MG63 (cell line): ENCODE results near the gene SMAD7. TPM values are rescaled to one million over a fixed set of nuclear protein-coding genes. Genes with fewer than 3 reads are reported as not detected.

Source experiments
- DNase-seq: peaks from one replicate; pipeline ENCODE4 v3.0.0-alpha.2; 2020
- H3K27me3 ChIP-seq: fragments of 250-450 bp; sonication (Bioruptor Pico); 2 replicates; pipeline ENCODE4 v1.5.1; 2020; ENCODE audit warnings: mild to moderate bottlenecking, moderate library complexity
- H3K36me3 ChIP-seq: fragments of 250-450 bp; sonication (Bioruptor Pico); 2 replicates; pipeline ENCODE4 v1.5.1; 2020; ENCODE audit warnings: mild to moderate bottlenecking, moderate library complexity
- H3K4me3 ChIP-seq: fragments of 250-450 bp; sonication (Bioruptor Pico); 2 replicates; pipeline ENCODE4 v1.5.1; 2020; ENCODE audit warnings: mild to moderate bottlenecking, moderate library complexity
- H3K9me3 ChIP-seq: fragments of 250-450 bp; sonication (Bioruptor Pico); 2 replicates; pipeline ENCODE4 v1.5.1; 2020; ENCODE audit warnings: mild to moderate bottlenecking, moderate library complexity
- total RNA-seq: library from RNA; depleted of rRNA; stranded (reverse); fragments of >200 nt; shearing (Covaris generic); gene quantifications from 2 replicates; pipeline ENCODE4 v1.2.3, GENCODE V29; 2014; ENCODE audit warnings: low replicate concordance

The SMAD7 gene
- total RNA-seq, 1 experiment from 2014 or later = 29.3 TPM

DNA sequence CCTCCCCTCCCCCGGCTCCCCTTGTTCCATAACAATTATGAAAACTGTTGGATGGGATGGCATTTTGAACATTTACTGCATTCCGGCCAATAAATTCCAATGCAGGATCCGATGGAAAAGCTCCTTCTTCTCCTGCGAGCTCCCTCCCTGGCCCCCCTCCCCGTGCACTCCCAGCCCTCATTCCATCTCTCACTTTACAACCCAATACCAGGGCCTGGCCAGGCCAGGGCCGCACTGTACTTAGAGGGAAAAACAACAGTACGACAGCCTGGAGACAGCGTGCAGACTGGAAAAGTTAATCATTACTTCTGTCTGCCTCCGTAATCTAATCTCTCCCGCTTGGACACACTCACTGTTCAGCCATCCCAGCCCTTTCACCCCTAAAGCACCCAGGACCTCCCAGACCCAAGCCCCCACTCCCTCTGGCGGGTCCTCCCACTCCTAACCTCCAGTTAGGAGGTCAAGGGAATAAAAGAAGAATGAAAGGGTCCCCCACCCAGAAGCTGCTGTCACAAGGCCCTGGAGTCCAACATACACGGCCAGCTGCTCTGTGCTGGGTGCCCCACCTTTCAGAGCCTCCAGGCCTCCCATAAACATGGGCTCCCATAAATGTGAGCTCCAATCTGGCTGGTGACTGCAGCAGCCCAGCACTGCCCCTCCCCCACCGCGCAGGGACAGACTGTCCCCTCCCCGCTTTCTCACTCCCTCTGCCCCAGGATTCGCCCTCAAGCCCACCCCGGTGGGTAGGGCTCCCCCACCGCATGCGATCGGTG lies 20.6 kb downstream of the SMAD7 start:
- H3K4me3 ChIP-seq = no peak overlapping the region
- peaks cover 34% of the 10 kb centered on the region for H3K36me3 ChIP-seq
- H3K27me3 ChIP-seq = no peaks in the 10 kb centered on the region
- H3K9me3 ChIP-seq = no peaks in the 10 kb centered on the region
- DNase-seq = no peak

DNA sequence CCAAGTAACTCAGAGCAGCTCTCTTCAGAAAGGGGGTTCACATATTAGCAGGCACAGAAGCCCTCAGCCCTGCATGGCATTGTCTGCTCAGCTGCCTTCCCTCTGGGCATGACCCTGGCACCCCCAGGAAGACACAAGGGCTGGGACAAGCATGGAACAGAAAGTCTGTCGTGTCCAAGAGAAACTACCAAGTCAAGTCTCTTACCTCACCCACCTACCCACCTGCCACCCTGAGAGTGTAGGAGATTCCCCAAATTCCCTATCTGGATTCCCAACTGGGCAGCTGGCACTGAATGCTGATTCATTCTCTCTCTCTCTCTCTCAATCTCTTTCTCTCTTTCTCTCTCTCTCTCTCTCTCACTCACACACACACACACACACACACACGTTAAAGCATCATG lies 21.6 kb downstream of the SMAD7 start:
- H3K27me3 ChIP-seq = no peaks in the 10 kb centered on the region
- H3K4me3 ChIP-seq = no peak overlapping the region
- DNase-seq = no peak
- no peaks in the 10 kb centered on the region for H3K9me3 ChIP-seq
- peaks cover 34% of the 10 kb centered on the region for H3K36me3 ChIP-seq

DNA sequence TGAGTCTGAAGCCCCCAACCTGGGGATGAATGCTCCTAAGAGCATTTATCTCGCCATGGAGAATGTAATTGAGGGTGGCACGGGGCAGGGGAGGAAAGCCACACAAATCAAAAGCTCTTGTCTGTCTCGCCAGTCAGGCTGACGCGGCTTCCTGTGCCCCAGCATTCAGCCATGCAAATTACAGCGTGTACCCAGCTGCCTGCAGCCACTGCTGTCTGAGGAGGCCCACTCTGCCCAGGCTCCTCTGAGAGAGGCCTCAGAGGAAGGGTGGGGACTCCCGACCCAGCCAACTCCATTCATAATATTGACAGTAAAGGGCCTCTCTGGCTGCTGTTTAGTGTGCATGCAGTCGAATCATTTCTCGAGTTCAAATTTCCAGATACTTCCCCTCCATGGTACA lies 22.0 kb downstream of the SMAD7 start:
- no peak for DNase-seq
- H3K36me3 ChIP-seq = peaks cover 31% of the 10 kb centered on the region

DNA sequence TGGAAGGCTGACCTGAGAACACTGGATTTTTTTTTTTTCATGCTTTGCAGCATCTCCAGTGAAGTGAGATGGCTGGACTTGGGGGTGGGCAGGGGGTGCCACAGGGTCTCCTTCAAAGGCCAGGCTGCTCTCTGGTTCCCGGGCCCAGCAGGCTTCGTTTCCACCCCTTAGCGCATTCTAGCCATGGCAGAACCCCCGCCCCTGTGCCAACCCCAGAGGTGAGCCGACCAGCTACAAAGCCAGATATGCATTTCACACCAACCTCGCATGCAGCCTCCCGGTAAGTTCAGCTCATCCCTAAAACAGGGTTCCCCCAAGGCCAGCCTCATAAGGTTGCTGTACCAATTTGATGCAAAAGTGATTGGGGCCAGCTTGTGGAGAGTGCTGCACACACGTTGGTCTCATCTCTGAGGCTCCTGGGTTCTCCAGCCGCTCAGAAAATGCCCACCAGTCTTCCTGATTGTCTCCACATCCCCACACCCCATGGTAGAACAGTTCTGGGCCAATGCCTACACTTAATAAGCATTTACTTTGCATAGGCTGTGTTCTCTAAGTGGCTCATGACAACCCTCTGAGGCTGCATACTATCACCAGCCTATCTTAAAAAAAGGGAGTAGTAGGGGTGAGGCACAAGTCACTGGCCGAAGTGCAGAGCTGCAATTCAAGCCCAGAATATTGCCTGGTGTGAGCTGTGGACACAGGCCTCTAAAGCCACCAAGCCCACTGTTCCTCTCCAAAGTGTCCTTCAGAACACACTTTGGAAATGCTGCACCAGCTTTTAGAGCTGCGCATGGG lies 23.3 kb downstream of the SMAD7 start:
- Histone ChIP-seq H3K27me3 (no peaks in the 10 kb centered on the region), H3K9me3 (no peaks in the 10 kb centered on the region), H3K4me3 (no peak overlapping the region), H3K36me3 (peaks cover 31% of the 10 kb centered on the region)
- no peak for DNase-seq

More for the DNA sequence above, 22.0 kb downstream of the SMAD7 start:
- Histone ChIP-seq H3K9me3 (no peaks in the 10 kb centered on the region), H3K27me3 (no peaks in the 10 kb centered on the region), H3K4me3 (no peak overlapping the region)

DNA sequence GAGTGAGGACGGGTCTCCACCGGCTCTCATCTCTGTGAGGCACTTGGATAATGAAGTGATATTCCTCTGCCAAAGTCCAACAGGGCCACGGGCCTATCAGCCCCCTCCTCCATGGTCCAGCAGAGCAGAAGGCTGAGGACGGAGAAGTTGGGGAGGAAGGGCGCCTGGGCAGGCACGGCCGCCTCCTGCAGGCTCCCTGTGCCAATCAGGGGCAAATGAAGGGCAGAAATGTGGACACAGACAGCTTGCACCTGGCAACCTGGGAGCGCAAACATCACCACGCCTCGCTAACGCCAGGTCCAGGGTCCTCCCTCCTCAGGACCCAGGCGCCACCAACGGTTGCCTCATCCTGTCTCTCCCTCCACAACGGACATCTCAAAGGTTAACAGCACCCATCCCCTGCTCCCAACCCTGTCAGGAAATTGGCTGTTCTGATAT lies 24.3 kb downstream of the SMAD7 start:
- peaks cover 28% of the 10 kb centered on the region for H3K36me3 ChIP-seq
- no peak overlapping the region for H3K4me3 ChIP-seq
- H3K27me3 ChIP-seq = no peaks in the 10 kb centered on the region
- no peak for DNase-seq
- no peaks in the 10 kb centered on the region for H3K9me3 ChIP-seq

- Histone ChIP-seq H3K9me3 (no peaks in the 10 kb centered on the region), H3K36me3 (peaks cover 28% of the 10 kb centered on the region), H3K4me3 (no peak overlapping the region), H3K27me3 (no peaks in the 10 kb centered on the region)
- no peak for DNase-seq
Measured at GRCh38 chr18:48925491-48925780, 25.3 kb downstream of the SMAD7 start.

DNA sequence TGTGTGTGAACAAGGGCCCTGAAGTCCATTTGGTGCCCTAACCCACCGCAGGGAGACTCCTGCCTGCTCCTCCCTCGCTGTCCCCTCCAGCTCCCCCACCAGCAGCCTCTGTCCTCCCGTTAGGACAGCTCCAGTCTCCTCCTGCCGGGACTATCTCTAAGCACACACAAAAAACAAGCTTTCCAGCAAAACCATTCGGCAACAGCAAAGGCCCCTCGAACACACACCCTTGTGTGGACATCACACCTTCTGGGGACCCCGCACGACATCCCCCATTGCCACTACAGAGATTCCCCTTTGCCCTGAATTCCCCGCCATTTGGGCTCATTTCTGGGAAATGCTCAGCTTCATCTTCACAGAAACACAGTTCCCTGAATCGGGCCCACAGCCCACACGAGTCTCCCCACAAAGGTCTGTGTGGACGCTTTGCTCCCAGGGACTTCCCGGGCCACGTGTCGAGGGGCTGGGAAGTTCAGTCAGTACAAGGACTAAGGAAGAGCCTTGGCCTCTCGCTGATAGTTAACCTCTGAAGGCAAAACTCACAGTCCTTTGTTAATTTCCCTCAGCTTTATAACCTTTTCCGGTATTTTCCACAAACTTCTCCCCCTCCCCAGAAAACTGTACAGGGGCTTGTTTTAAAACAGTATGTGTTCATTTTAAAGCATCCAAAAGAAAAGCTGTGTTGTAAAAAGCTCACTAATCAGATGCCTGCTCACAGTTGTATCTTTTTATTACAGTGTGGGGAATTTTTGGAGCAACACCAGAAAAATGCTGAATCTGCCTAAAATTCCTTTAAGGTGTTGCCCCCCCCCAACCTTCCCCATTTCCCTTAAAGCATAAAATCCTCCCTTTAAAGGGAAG lies 25.9 kb downstream of the SMAD7 start:
- Histone ChIP-seq H3K27me3 (no peaks in the 10 kb centered on the region), H3K4me3 (no peak overlapping the region), H3K36me3 (peaks cover 32% of the 10 kb centered on the region), H3K9me3 (no peaks in the 10 kb centered on the region)
- DNase-seq = no peak

- Histone ChIP-seq H3K4me3 (no peak overlapping the region), H3K27me3 (no peaks in the 10 kb centered on the region), H3K9me3 (no peaks in the 10 kb centered on the region), H3K36me3 (peaks cover 40% of the 10 kb centered on the region)
- no peak for DNase-seq
Measured at GRCh38 chr18:48923746-48924629, 26.8 kb downstream of the SMAD7 start.

GRCh38 chr18:48922801-48923730 lies 27.7 kb downstream of the SMAD7 start:
- H3K36me3 ChIP-seq = peaks cover 48% of the 10 kb centered on the region
- no peaks in the 10 kb centered on the region for H3K9me3 ChIP-seq
- no peak for DNase-seq
- H3K27me3 ChIP-seq = no peaks in the 10 kb centered on the region
- H3K4me3 ChIP-seq = no peak overlapping the region

GRCh38 chr18:48922226-48922800 lies 28.5 kb downstream of the SMAD7 start:
- H3K4me3 ChIP-seq = no peak overlapping the region
- H3K9me3 ChIP-seq = no peaks in the 10 kb centered on the region
- no peaks in the 10 kb centered on the region for H3K27me3 ChIP-seq
- no peak for DNase-seq
- H3K36me3 ChIP-seq = peaks cover 48% of the 10 kb centered on the region

GRCh38 chr18:48921305-48922225 lies 29.2 kb downstream of the SMAD7 start:
- Histone ChIP-seq H3K4me3 (no peak overlapping the region), H3K27me3 (no peaks in the 10 kb centered on the region), H3K9me3 (no peaks in the 10 kb centered on the region), H3K36me3 (peaks cover 48% of the 10 kb centered on the region)
- DNase-seq = no peak

DNA sequence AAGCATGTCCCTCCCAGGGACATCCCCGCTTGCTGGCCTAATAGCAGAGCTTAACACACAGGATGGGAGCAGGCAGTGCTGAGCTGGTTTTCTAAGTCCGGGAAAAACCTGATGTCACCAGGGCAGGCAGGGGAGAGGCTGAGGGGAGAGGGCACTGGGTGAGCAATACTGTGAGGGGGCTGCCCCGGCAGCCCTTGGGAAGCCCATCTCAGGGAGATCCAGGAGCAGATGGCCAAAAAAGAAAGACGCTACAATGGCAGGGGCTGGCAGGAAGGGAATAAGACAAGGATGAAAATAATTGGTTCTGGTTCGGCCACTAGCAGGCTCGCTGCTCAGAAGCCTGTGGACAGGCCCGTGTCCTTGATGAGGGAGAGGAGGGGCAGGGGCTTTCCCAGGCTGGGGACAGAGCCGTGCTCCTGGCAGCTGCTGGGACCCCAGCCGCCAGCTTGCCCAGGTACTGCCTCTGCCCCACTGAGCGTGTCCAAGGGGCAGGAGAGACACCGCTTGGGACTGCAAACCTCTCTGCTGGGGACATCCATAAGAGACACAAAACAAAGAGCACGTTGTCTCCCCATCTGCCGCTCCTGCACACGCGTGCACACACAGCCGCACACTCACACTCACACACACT lies 30.2 kb downstream of the SMAD7 start:
- no peak for DNase-seq

GRCh38 chr18:48919547-48919946 lies 31.2 kb downstream of the SMAD7 start:
- Histone ChIP-seq H3K9me3 (no peaks in the 10 kb centered on the region), H3K27me3 (no peaks in the 10 kb centered on the region), H3K36me3 (peaks cover 48% of the 10 kb centered on the region), H3K4me3 (no peak overlapping the region)
- no peak for DNase-seq

More for the DNA sequence above, 30.2 kb downstream of the SMAD7 start:
- H3K27me3 ChIP-seq = no peaks in the 10 kb centered on the region
- H3K36me3 ChIP-seq = peaks cover 48% of the 10 kb centered on the region
- H3K9me3 ChIP-seq = no peaks in the 10 kb centered on the region
- H3K4me3 ChIP-seq = no peak overlapping the region
